HEK293 (cell line): ENCODE data around the gene LIN7A.

ENCODE experiments used
- CTCF ChIA-PET: fragments of 350-600 bp; formaldehyde crosslinking; extraction: SDS; loops from one replicate; lab custom pipeline; 2021; ENCODE audit warnings: antibody characterized with exemption; lab: Yijun Ruan, JAX
- POLR2A ChIA-PET: fragments of 300-600 bp; formaldehyde crosslinking; extraction: SDS; loops from one replicate; lab custom pipeline; 2020; ENCODE audit warnings: antibody characterized with exemption, inconsistent platforms; lab: Yijun Ruan, JAX
- H3K27ac ChIP-seq: fragments of 200-500 bp; sonication (Bioruptor generic); 2 replicates; pipeline ENCODE4 v1.5.1; 2014; ENCODE audit warnings: low read depth, low read length, control low read depth, inconsistent platforms; ENCODE audit errors: extremely low read depth
- H3K36me3 ChIP-seq, 2 experiments: fragments of 200-500 bp in 1 of 2; sonication (Bioruptor generic) in 1 of 2; 1 replicate in 1 of 2; 2 replicates in 1 of 2; pipeline ENCODE4 v1.5.1; 2014 to 2017; ENCODE audit warnings: inconsistent platforms in 2 of 2, low read length in 2 of 2; ENCODE audit not compliant: control insufficient read depth in 2 of 2, insufficient read depth in 1 of 2
- H3K4me1 ChIP-seq: fragments of 200-500 bp; sonication (Bioruptor generic); 2 replicates; pipeline ENCODE4 v1.5.1; 2014; ENCODE audit warnings: mild to moderate bottlenecking, low read length, inconsistent platforms; ENCODE audit not compliant: control insufficient read depth, insufficient read depth
- H3K4me3 ChIP-seq: 2 replicates; pipeline ENCODE4 v1.5.1; 2011; ENCODE audit warnings: low read depth, mild to moderate bottlenecking, control low read depth, low read length, moderate library complexity
- H3K9me3 ChIP-seq: fragments of 200-500 bp; sonication (Bioruptor generic); 2 replicates; pipeline ENCODE4 v1.5.1; 2014; ENCODE audit warnings: low read depth, low read length, inconsistent platforms; ENCODE audit not compliant: control insufficient read depth, insufficient read depth
- EGR2 ChIP-seq: fragments of 450-650 bp; formaldehyde crosslinking; IDR thresholded peaks from 2 replicates; pipeline ENCODE4 v1.5.1; 2016; ENCODE audit warnings: low read depth, missing biosample characterization, missing genetic modification characterization
- GFI1B ChIP-seq: fragments of 450-650 bp; formaldehyde crosslinking; IDR thresholded peaks from 2 replicates; pipeline ENCODE4 v1.5.1; 2016; ENCODE audit warnings: missing biosample characterization, missing genetic modification characterization
- GLI2 ChIP-seq: fragments of 450-650 bp; formaldehyde crosslinking; IDR thresholded peaks from 2 replicates; pipeline ENCODE4; 2017; ENCODE audit warnings: missing biosample characterization, missing genetic modification characterization, low read depth, borderline replicate concordance
- OVOL3 ChIP-seq: fragments of 450-650 bp; formaldehyde crosslinking; IDR thresholded peaks from 2 replicates; pipeline ENCODE4 v1.5.1; 2016; ENCODE audit warnings: missing biosample characterization, missing genetic modification characterization
- ZBTB48 ChIP-seq: fragments of 450-650 bp; formaldehyde crosslinking; IDR thresholded peaks from 2 replicates; pipeline ENCODE4 v1.5.1; 2016; ENCODE audit warnings: missing biosample characterization, missing genetic modification characterization
- ZNF132 ChIP-seq: fragments of 450-650 bp; formaldehyde crosslinking; IDR thresholded peaks from 2 replicates; pipeline ENCODE4 v1.5.1; 2017; ENCODE audit warnings: missing biosample characterization, missing genetic modification characterization, borderline replicate concordance
- ZNF140 ChIP-seq: fragments of 450-650 bp; formaldehyde crosslinking; IDR thresholded peaks from 2 replicates; pipeline ENCODE4 v1.5.1; 2016; ENCODE audit warnings: missing biosample characterization, missing genetic modification characterization
- ZNF184 ChIP-seq: fragments of 450-650 bp; IDR thresholded peaks from 2 replicates; pipeline ENCODE4 v1.5.1; 2018; ENCODE audit warnings: missing biosample characterization, mild to moderate bottlenecking, missing genetic modification characterization
- ZNF19 ChIP-seq: fragments of 450-650 bp; formaldehyde crosslinking; IDR thresholded peaks from 2 replicates; pipeline ENCODE4; 2016; ENCODE audit warnings: missing biosample characterization, missing genetic modification characterization, low read depth
- ZNF362 ChIP-seq: fragments of 450-650 bp; formaldehyde crosslinking; IDR thresholded peaks from 2 replicates; pipeline ENCODE4 v1.5.1; 2016; ENCODE audit warnings: missing biosample characterization, missing genetic modification characterization
- ZNF416 ChIP-seq: fragments of 450-650 bp; formaldehyde crosslinking; IDR thresholded peaks from 2 replicates; pipeline ENCODE4 v1.5.1; 2016; ENCODE audit warnings: missing biosample characterization, missing genetic modification characterization
- ZNF423 ChIP-seq: fragments of 450-650 bp; formaldehyde crosslinking; IDR thresholded peaks from 2 replicates; pipeline ENCODE4 v1.5.1; 2016; ENCODE audit warnings: missing biosample characterization, missing genetic modification characterization
- ZNF48 ChIP-seq: fragments of 450-650 bp; formaldehyde crosslinking; IDR thresholded peaks from 2 replicates; pipeline ENCODE4 v1.5.1; 2016; ENCODE audit warnings: missing biosample characterization, missing genetic modification characterization
- ZNF514 ChIP-seq: fragments of 450-650 bp; formaldehyde crosslinking; IDR thresholded peaks from 2 replicates; pipeline ENCODE4 v1.5.1; 2016; ENCODE audit warnings: missing biosample characterization, missing genetic modification characterization
- ZNF518A ChIP-seq: fragments of 450-650 bp; formaldehyde crosslinking; conservative IDR thresholded peaks from 2 replicates; pipeline ENCODE4 v1.5.1; 2016; ENCODE audit warnings: low read depth, missing biosample characterization, missing genetic modification characterization
- ZNF561 ChIP-seq: fragments of 450-650 bp; IDR thresholded peaks from 2 replicates; pipeline ENCODE4 v1.5.1; 2018; ENCODE audit warnings: missing biosample characterization, missing genetic modification characterization, borderline replicate concordance
- ZNF701 ChIP-seq: fragments of 450-650 bp; formaldehyde crosslinking; IDR thresholded peaks from 2 replicates; pipeline ENCODE4 v1.5.1; 2016; ENCODE audit warnings: missing biosample characterization, missing genetic modification characterization
- TF ChIP-seq, protein P1 (sequence below): fragments of 450-650 bp; formaldehyde crosslinking; IDR thresholded peaks from 2 replicates; pipeline ENCODE4 v1.5.1; 2017; ENCODE audit warnings: missing biosample characterization, missing genetic modification characterization

The LIN7A gene

DNA sequence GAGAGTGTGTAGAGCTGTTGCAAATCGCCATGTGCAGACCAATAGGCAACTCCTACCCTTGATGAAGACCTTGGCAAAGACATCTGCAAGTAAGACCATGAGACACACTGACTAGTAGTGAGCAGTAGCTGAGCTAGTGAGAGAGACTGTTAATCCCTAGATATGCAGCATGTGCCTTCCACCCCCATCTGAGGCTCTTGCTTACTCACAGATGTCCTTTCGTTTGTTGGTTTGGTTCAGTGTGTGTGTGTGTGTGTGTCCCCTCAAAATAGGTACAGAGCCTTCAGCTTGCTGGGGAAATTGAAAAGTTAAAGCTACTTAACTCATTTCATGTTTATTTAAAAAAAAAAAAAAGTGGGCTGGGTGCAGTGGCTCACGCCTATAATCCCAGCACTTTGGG lies 183.5 kb downstream of the LIN7A start (continued):
- TF ChIP-seq ZNF518A (tag by site-specific recombination), result no peak
- no peak for TF ChIP-seq ZNF423 (tag by site-specific recombination)
- no peak for TF ChIP-seq GFI1B (tag by site-specific recombination)

GRCh38 chr12:80752464-80752863 lies 185.3 kb downstream of the LIN7A start:
- no peaks in the 10 kb centered on the region for H3K4me1 ChIP-seq
- POLR2A ChIA-PET, result no interaction called here
- TF ChIP-seq ZNF362, result no peak
- TF ChIP-seq ZNF132 (tag by site-specific recombination), result no peak
- TF ChIP-seq, protein P1, sequence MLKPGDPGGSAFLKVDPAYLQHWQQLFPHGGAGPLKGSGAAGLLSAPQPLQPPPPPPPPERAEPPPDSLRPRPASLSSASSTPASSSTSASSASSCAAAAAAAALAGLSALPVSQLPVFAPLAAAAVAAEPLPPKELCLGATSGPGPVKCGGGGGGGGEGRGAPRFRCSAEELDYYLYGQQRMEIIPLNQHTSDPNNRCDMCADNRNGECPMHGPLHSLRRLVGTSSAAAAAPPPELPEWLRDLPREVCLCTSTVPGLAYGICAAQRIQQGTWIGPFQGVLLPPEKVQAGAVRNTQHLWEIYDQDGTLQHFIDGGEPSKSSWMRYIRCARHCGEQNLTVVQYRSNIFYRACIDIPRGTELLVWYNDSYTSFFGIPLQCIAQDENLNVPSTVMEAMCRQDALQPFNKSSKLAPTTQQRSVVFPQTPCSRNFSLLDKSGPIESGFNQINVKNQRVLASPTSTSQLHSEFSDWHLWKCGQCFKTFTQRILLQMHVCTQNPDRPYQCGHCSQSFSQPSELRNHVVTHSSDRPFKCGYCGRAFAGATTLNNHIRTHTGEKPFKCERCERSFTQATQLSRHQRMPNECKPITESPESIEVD, result no peak
- TF ChIP-seq ZNF701, result no peak
- TF ChIP-seq ZBTB48 (tag by site-specific recombination), result no peak
- no peak for TF ChIP-seq ZNF140 (tag by site-specific recombination)
- TF ChIP-seq ZNF19 (tag by site-specific recombination), result no peak
- TF ChIP-seq OVOL3 (tag by site-specific recombination), result no peak
- TF ChIP-seq ZNF561 (tag by site-specific recombination), result no peak
- no peak for TF ChIP-seq ZNF514 (tag by site-specific recombination)
- no peak for TF ChIP-seq ZNF184 (tag by site-specific recombination)
- TF ChIP-seq EGR2 (tag by site-specific recombination), result no peak
- no peak for TF ChIP-seq GLI2
- TF ChIP-seq ZNF416 (tag by site-specific recombination), result no peak
- H3K27ac ChIP-seq, result no peak overlapping the region
- CTCF ChIA-PET, result no interaction called here
- no peaks in the 10 kb centered on the region for H3K36me3 ChIP-seq
- H3K4me3 ChIP-seq, result no peak overlapping the region
- H3K9me3 ChIP-seq, result no peaks in the 10 kb centered on the region

- CTCF ChIA-PET, result interaction anchor here (0.7 kb wide), 1 partner anchor 731 kb away, joined by 3 read pairs; no protein-coding TSS in a partner anchor
Observed at GRCh38 chr12:80749456-80749855, 188.3 kb downstream of the LIN7A start.

More at GRCh38 chr12:80749456-80749855, 188.3 kb downstream of the LIN7A start:
- POLR2A ChIA-PET, result no interaction called here
- Histone ChIP-seq H3K9me3 (no peaks in the 10 kb centered on the region), H3K4me1 (no peaks in the 10 kb centered on the region), H3K4me3 (no peak overlapping the region), H3K27ac (no peak overlapping the region), H3K36me3 (no peaks in the 10 kb centered on the region)
- no peak for TF ChIP-seq ZNF48 (tag by site-specific recombination)
